Esophagus squamous epithelium (tissue), 5 donors: Measurements from ENCODE around the gene SCGB1D4. TPM values are rescaled to one million over a fixed set of nuclear protein-coding genes. Genes with fewer than 3 reads are reported as not detected.

ENCODE experiments used
- DNase-seq: peaks from one replicate; lab custom pipeline; 2025; lab: John Stamatoyannopoulos, UW
- H3K27ac ChIP-seq, 4 donors: fragments of 200-600 bp; sonication (generic); one replicate each; pipeline ENCODE4 v1.5.1; 2016 to 2019; ENCODE audit warnings: mild to moderate bottlenecking in 1 of 4
- H3K27me3 ChIP-seq, 4 donors: fragments of 200-600 bp; sonication (generic); 1 replicate in 3 of 4; 2 replicates in 1 of 4; pipeline versions ENCODE4 v1.5.1 to v1.6.0; 2017 to 2021; ENCODE audit warnings: antibody characterized with exemption in 1 of 4
- H3K36me3 ChIP-seq, 3 donors: fragments of 200-600 bp; sonication (generic); one replicate each; pipeline ENCODE4 v1.5.1; 2016 to 2019
- H3K4me1 ChIP-seq, 3 donors: fragments of 200-600 bp; sonication (generic); one replicate each; pipeline ENCODE4 v1.5.1; 2017 to 2019
- H3K4me3 ChIP-seq, 4 donors: fragments of 200-600 bp; sonication (generic); 1 replicate in 3 of 4; 2 replicates in 1 of 4; pipeline ENCODE4 v1.5.1; 2016 to 2019; ENCODE audit warnings: mild to moderate bottlenecking in 2 of 4, moderate library complexity in 1 of 4
- H3K9me3 ChIP-seq, 3 donors: fragments of 200-600 bp; sonication (generic); one replicate each; pipeline ENCODE4 v1.5.1; 2016 to 2019
- POLR2A ChIP-seq, 4 donors: fragments of 450-650 bp; IDR thresholded peaks; one replicate each; pipeline ENCODE4 v1.6.1; 2017; ENCODE audit warnings: antibody characterized with exemption in 4 of 4, mild to moderate bottlenecking in 4 of 4, moderate library complexity in 3 of 4
- whole genome bisulfite sequencing, 2 donors: methylation state at CpG; one replicate each; pipeline ENCODE4 v1.1.5; 2018; 5-methylcytosine and 5-hydroxymethylcytosine counted together
- intact Hi-C: fragments of 100-400 bp; cut with DNase I; formaldehyde crosslinking; loops from one replicate; pipeline ENCODE4 v1.15.0; 2022
- total RNA-seq, 4 donors: library from RNA; depleted of rRNA; stranded (reverse); fragments of >200 nt; gene quantifications; one replicate each; pipeline ENCODE4 v1.1.0, GENCODE V29; 2016
- TF ChIP-seq, protein P1 (sequence below), 6 experiments: fragments of 450-650 bp in 4 of 6; fragments of 200-600 bp in 2 of 6; sonication (generic) in 2 of 6; IDR thresholded peaks; one replicate each; pipeline ENCODE4 v1.5.1; 2016 to 2019; ENCODE audit warnings: antibody characterized with exemption in 6 of 6, mild to moderate bottlenecking in 4 of 6, moderate library complexity in 4 of 6
- donor health status: DM: yes; HTN: yes; CAD: no.

SCGB1D4 gene
- total RNA-seq, 4 donors from 2014 or later, result not detected

DNA sequence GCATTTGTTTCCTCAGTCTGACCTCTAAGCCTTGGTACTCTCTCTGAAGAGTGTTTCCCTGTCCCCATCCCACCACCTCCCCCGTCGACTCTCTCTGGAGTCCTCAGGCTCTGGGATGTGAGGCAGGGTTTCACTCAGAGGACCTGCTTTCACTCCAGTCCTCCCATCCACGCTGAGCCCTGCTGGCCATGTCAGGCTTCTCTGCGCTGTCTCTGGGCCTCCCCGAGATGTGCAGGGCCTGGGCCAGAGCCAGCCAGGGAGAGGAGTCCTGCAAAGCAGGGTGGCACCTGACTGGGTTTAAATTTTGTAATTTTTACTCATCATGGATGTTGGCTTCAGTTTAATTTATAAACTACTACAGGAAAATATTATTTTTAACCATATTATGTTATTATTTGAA is 25.6 kb downstream of the SCGB1D4 start:
- Histone ChIP-seq H3K27me3 (peaks cover 0 to 37% (median 0%) of the 10 kb centered on the region in 4 donors), H3K9me3 (no peaks in the 10 kb centered on the region), H3K4me1 (peaks cover 0 to 5% (median 0%) of the 10 kb centered on the region in 3 donors), H3K4me3 (no peak overlapping the region), H3K27ac (no peak overlapping the region), H3K36me3 (no peaks in the 10 kb centered on the region)
- 52 to 74% methylated on average over 5 of the region's 5 CpGs for WGBS, 2 donors
- no peak for TF ChIP-seq POLR2A (IDR thresholded peaks at IDR 0.05)
- TF ChIP-seq, protein P1, sequence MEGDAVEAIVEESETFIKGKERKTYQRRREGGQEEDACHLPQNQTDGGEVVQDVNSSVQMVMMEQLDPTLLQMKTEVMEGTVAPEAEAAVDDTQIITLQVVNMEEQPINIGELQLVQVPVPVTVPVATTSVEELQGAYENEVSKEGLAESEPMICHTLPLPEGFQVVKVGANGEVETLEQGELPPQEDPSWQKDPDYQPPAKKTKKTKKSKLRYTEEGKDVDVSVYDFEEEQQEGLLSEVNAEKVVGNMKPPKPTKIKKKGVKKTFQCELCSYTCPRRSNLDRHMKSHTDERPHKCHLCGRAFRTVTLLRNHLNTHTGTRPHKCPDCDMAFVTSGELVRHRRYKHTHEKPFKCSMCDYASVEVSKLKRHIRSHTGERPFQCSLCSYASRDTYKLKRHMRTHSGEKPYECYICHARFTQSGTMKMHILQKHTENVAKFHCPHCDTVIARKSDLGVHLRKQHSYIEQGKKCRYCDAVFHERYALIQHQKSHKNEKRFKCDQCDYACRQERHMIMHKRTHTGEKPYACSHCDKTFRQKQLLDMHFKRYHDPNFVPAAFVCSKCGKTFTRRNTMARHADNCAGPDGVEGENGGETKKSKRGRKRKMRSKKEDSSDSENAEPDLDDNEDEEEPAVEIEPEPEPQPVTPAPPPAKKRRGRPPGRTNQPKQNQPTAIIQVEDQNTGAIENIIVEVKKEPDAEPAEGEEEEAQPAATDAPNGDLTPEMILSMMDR (IDR thresholded peaks at IDR 0.05), result no peak
- no peak for DNase-seq
- intact Hi-C loops, result no loop called here

DNA sequence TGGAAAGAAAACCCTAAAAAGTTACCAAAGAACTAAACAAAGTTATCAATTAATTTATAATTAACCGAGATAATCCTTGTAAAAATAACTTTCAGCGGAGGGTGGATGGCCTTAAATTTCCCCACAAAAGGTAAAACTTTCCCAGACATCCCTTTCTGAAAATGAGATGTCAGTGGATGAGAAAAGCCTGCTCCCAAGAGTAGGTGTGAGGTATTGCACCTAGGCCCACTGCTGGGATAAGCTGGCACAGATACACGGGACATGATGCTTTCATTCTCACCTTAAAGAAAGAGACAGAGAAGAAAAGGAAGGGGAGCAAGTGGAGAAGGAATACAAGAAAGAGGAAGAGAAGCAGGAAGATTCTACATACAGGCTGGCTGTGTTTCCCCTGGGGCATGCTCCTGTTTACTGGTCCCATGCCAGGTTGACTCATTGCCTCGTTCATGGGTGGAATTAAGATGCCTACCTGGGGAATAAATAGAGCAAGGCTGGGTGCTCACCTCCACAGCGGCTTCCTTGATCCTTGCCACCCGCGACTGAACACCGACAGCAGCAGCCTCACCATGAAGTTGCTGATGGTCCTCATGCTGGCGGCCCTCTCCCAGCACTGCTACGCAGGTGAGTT is 29.1 kb downstream of the SCGB1D4 start, which contains the start of gene SCGB2A2:
Gene SCGB2A2, plus strand, starts transcription at position 505 of the 625 bp plus-strand sequence. Its CDS starts 59 bp downstream, at position 564.
- peaks cover 0 to 5% (median 0%) of the 10 kb centered on the region in 3 donors for H3K4me1 ChIP-seq
- intact Hi-C loops, result no loop called here
- H3K27ac ChIP-seq, result no peak within 1 kb of the TSS
- peaks cover 0 to 54% (median 0%) of the 10 kb centered on the region in 4 donors for H3K27me3 ChIP-seq
- no peaks in the 10 kb centered on the region for H3K36me3 ChIP-seq
- no peaks in the 10 kb centered on the region for H3K9me3 ChIP-seq
- TF ChIP-seq, protein P1 (IDR thresholded peaks at IDR 0.05), result peak in 5 of 6 experiments; percentile 20 to 47 (median 32)
- no peak for TF ChIP-seq POLR2A (IDR thresholded peaks at IDR 0.05)
- 43 to 62% methylated on average over 8 of the region's 10 CpGs for WGBS, 2 donors
- no peak within 1 kb of the TSS for H3K4me3 ChIP-seq
- no peak for DNase-seq

DNA sequence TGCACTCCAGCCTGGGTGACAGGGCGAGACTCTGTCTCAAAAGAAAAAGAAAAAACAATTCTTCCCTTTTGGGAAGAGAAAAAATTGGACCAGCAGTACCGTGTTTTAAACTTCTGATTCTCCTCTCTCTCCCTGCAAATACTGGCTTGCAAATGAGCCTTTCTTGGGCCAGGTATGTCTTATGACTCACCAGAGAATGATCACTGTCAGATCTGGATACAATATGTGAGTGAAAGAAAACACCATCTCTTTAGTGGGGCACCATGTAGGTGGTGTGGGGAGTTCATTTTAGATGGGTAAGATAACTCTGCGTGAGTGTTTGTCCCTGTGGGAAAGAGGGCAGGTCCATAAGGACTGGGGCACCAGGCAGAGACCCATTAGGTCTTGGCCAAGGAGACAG is 31.3 kb downstream of the SCGB1D4 start:
- no peaks in the 10 kb centered on the region for H3K36me3 ChIP-seq
- H3K4me3 ChIP-seq, result no peak overlapping the region
- peaks cover 0 to 5% (median 0%) of the 10 kb centered on the region in 3 donors for H3K4me1 ChIP-seq
- DNase-seq, result no peak
- intact Hi-C loops, result no loop called here
- no peak overlapping the region for H3K27ac ChIP-seq
- no peaks in the 10 kb centered on the region for H3K9me3 ChIP-seq
- peaks cover 0 to 61% (median 0%) of the 10 kb centered on the region in 4 donors for H3K27me3 ChIP-seq
- no peak for TF ChIP-seq POLR2A (IDR thresholded peaks at IDR 0.05)
- TF ChIP-seq, protein P1 (IDR thresholded peaks at IDR 0.05), result no peak
- 38 to 66% methylated on average over 3 of the region's 3 CpGs for WGBS, 2 donors

DNA sequence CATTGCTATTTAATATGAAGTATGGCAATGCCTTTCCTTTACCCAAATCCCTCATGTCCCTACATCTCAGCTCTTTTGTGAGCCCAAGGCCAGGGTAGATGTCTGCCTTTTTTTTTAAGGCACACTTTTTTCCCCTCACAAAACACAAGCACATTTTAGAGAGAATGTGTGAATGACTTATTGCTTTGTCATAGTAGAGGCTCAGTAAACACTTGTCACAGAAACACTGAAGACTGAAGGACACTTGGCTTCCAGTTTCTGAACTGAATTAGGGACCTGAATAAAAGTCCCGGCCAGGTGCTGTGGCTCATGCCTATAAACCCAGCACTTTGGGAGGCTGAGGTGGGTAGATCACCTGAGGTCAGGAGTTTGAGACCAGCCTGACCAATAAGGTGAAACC is 31.8 kb downstream of the SCGB1D4 start:
- no peak for DNase-seq
- no peak for TF ChIP-seq POLR2A (IDR thresholded peaks at IDR 0.05)
- TF ChIP-seq, protein P1 (IDR thresholded peaks at IDR 0.05), result no peak
- 80 to 88% methylated on average over 1 of the region's 1 CpG for WGBS, 2 donors
- H3K27me3 ChIP-seq, result peaks cover 0 to 64% (median 0%) of the 10 kb centered on the region in 4 donors
- no peaks in the 10 kb centered on the region for H3K9me3 ChIP-seq
- no peak overlapping the region for H3K4me3 ChIP-seq
- H3K36me3 ChIP-seq, result no peaks in the 10 kb centered on the region
- peaks cover 0 to 5% (median 0%) of the 10 kb centered on the region in 3 donors for H3K4me1 ChIP-seq
- intact Hi-C loops, result no loop called here
- no peak overlapping the region for H3K27ac ChIP-seq

DNA sequence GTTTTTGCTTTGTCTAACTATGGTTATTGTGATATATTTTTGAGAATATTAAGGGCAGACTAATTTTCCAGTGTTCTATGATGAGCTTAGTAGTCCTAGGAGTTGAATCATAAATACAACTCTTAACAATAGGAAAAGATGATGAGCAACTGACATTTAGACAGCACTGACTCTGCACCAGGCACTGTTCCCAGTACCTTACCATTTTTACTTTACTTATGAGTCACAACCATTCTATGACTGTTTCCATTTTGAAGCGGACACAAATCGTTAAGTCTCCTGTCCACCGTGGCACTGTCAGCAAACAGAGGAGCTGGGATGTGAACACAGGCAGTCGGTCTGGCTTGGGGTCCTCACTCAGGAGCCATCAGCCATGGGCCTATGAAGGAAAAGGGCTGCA is 32.3 kb downstream of the SCGB1D4 start:
- no peak for DNase-seq
- H3K27me3 ChIP-seq, result peaks cover 0 to 63% (median 0%) of the 10 kb centered on the region in 4 donors
- H3K4me3 ChIP-seq, result no peak overlapping the region
- H3K9me3 ChIP-seq, result no peaks in the 10 kb centered on the region
- no peak for TF ChIP-seq POLR2A (IDR thresholded peaks at IDR 0.05)
- intact Hi-C loops, result no loop called here
- WGBS, 2 donors, result 24 to 26% methylated on average over 3 to 4 of the region's 4 CpGs
- no peaks in the 10 kb centered on the region for H3K36me3 ChIP-seq
- no peak overlapping the region for H3K27ac ChIP-seq
- H3K4me1 ChIP-seq, result peaks cover 0 to 5% (median 0%) of the 10 kb centered on the region in 3 donors
